Loucy (cell line): ENCODE results near the gene PDE4A.

ENCODE experiments used
- H2AFZ ChIP-seq: fragments of 200-600 bp; sonication (generic); 2 replicates; pipeline ENCODE4 v1.6.0; 2016; ENCODE audit warnings: antibody characterized with exemption, mild to moderate bottlenecking, low read length, moderate library complexity
- H3F3A ChIP-seq: fragments of 200-600 bp; 2 replicates; pipeline ENCODE4 v1.6.0; 2016; ENCODE audit warnings: antibody characterized with exemption, low read depth, mild to moderate bottlenecking
- H3K27me3 ChIP-seq: fragments of 200-600 bp; sonication (generic); 2 replicates; pipeline ENCODE4 v1.6.1; 2014; ENCODE audit warnings: low read length, mild to moderate bottlenecking; ENCODE audit not compliant: insufficient read depth, poor library complexity, severe bottlenecking
- H3K36me3 ChIP-seq: fragments of 200-600 bp; sonication (generic); 2 replicates; pipeline ENCODE4 v1.6.1; 2016; ENCODE audit warnings: low read length; ENCODE audit not compliant: insufficient read depth
- H3K4me1 ChIP-seq: fragments of 200-600 bp; sonication (generic); 2 replicates; pipeline ENCODE4 v1.5.1; 2014; ENCODE audit warnings: low read length, mild to moderate bottlenecking; ENCODE audit not compliant: insufficient read depth, poor library complexity, severe bottlenecking
- H3K4me2 ChIP-seq: fragments of 200-600 bp; sonication (generic); 2 replicates; pipeline ENCODE4 v1.6.0; 2014; ENCODE audit warnings: antibody characterized with exemption, low read length, low read depth, mild to moderate bottlenecking; ENCODE audit not compliant: poor library complexity, severe bottlenecking
- H3K4me3 ChIP-seq: fragments of 200-600 bp; sonication (generic); 2 replicates; pipeline ENCODE4 v1.5.1; 2014; ENCODE audit warnings: low read length, mild to moderate bottlenecking, mixed read lengths; ENCODE audit not compliant: poor library complexity, severe bottlenecking
- H3K79me2 ChIP-seq: fragments of 200-600 bp; sonication (generic); 2 replicates; pipeline ENCODE4 v1.6.1; 2014; ENCODE audit warnings: low read length; ENCODE audit not compliant: insufficient read depth
- H3K9ac ChIP-seq: fragments of 200-600 bp; sonication (generic); 2 replicates; pipeline ENCODE4 v1.6.0; 2014; ENCODE audit warnings: mild to moderate bottlenecking, low read depth, low read length, moderate library complexity; ENCODE audit not compliant: poor library complexity, severe bottlenecking
- H3K9me2 ChIP-seq: fragments of 200-600 bp; sonication (generic); replicated peaks from 2 replicates; pipeline ENCODE4 v1.6.1; 2016; ENCODE audit warnings: low read depth, low read length, mixed read lengths
- H3K9me3 ChIP-seq: fragments of 200-600 bp; sonication (generic); 2 replicates; pipeline ENCODE4 v1.6.1; 2014; ENCODE audit warnings: mild to moderate bottlenecking, antibody characterized with exemption, low read length, low read depth; ENCODE audit not compliant: insufficient read depth
- H4K20me1 ChIP-seq: fragments of 200-600 bp; sonication (generic); 2 replicates; pipeline ENCODE4 v1.6.0; 2014; ENCODE audit warnings: antibody characterized with exemption, low read length, mild to moderate bottlenecking; ENCODE audit not compliant: insufficient read depth, poor library complexity, severe bottlenecking
- CTCF ChIP-seq: fragments of 200-600 bp; sonication (generic); conservative IDR thresholded peaks from 2 replicates; pipeline ENCODE4 v1.5.1; 2014; ENCODE audit warnings: mild to moderate bottlenecking, antibody characterized with exemption, low read length
- EZH2phosphoT487 ChIP-seq: fragments of 200-600 bp; IDR thresholded peaks from 2 replicates; pipeline ENCODE4 v1.6.1; 2018; ENCODE audit warnings: antibody characterized with exemption, mild to moderate bottlenecking, moderate library complexity, borderline replicate concordance

The PDE4A gene

GRCh38 chr19:10478476-10478875 lies 58.1 kb downstream of the PDE4A start:
- Histone ChIP-seq H3K9me3 (no peaks in the 10 kb centered on the region), H3K36me3 (no peaks in the 10 kb centered on the region), H3F3A (no peaks in the 10 kb centered on the region), H3K9ac (no peak overlapping the region), H3K27me3 (no peaks in the 10 kb centered on the region), H3K4me1 (peaks cover 7% of the 10 kb centered on the region), H3K4me2 (no peak overlapping the region), H2AFZ (no peak overlapping the region), H3K79me2 (no peaks in the 10 kb centered on the region), H3K9me2 (no peaks in the 10 kb centered on the region), H3K4me3 (no peak overlapping the region), H4K20me1 (no peaks in the 10 kb centered on the region)
- no peak for TF ChIP-seq CTCF

DNA sequence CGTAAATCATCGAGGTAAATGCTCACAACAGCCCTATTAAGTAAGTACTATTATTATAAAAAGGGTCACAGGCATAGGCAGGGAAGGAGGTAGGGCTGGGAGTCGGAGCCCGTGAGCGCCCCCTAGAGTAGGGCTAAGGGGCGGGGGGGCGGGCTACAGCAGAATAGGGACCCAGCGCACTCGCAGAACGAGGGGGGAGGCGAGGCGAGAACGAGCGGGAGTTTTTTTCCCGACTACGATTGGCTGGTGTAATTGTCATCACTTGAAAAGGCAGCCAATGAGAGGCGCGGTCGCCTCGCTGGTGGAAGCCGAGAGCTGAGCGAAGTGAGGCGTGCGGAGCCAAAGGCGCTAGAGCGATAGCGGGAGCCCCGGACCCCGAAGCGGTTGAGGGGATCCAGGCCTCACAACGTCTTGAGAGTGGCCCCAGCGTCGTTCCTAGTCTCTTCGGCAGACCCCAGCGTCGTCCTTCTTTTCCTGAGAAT lies 58.6 kb downstream of the PDE4A start:
- Histone ChIP-seq H3K36me3 (no peaks in the 10 kb centered on the region), H4K20me1 (no peaks in the 10 kb centered on the region), H3K79me2 (no peaks in the 10 kb centered on the region), H2AFZ (no peak overlapping the region), H3K4me3 (no peak overlapping the region), H3K27me3 (no peaks in the 10 kb centered on the region), H3K9ac (no peak overlapping the region), H3K9me3 (no peaks in the 10 kb centered on the region), H3K4me2 (no peak overlapping the region), H3F3A (no peaks in the 10 kb centered on the region), H3K9me2 (no peaks in the 10 kb centered on the region), H3K4me1 (peaks cover 7% of the 10 kb centered on the region)
- TF ChIP-seq EZH2phosphoT487 (no peak), CTCF (peak; percentile 30; the same call in 1 of the 2 replicates)

GRCh38 chr19:10486551-10486950 lies 66.2 kb downstream of the PDE4A start:
- Histone ChIP-seq H2AFZ (no peak overlapping the region), H3K79me2 (peaks cover 29% of the 10 kb centered on the region), H3K9ac (no peak overlapping the region), H3F3A (no peaks in the 10 kb centered on the region), H3K27me3 (no peaks in the 10 kb centered on the region), H3K4me3 (no peak overlapping the region), H4K20me1 (peaks cover 12% of the 10 kb centered on the region), H3K9me2 (no peaks in the 10 kb centered on the region), H3K9me3 (no peaks in the 10 kb centered on the region), H3K4me2 (no peak overlapping the region), H3K36me3 (peaks cover 45% of the 10 kb centered on the region; the same call in 1 of the 2 replicates), H3K4me1 (no peaks in the 10 kb centered on the region)
- no peak for TF ChIP-seq EZH2phosphoT487
- no peak for TF ChIP-seq CTCF
